ENCODE data around the gene KCNMA1. TPM values are rescaled to one million over a fixed set of nuclear protein-coding genes. Genes with fewer than 3 reads are reported as not detected.

The KCNMA1 gene
- polyA plus RNA-seq, 1 of the 3 experiments (the other 2 are of a cell fraction): 107 TPM

- ChIA-PET CTCF (interaction anchor here (0.8 to 1.9 kb wide), 6 partner anchors 10 to 265 kb away, joined by 3 to 6 read pairs (median 3); no protein-coding TSS in a partner anchor), POLR2A (interaction anchor here (0.5 kb wide), 1 partner anchor 67 kb away, joined by 4 read pairs; no protein-coding TSS in a partner anchor)
- WGBS (ENCODE audit: low lambda C conversion rate): 94% methylated on average over 4 of the region's 4 CpGs
- Histone ChIP-seq H3K4me3 (ENCODE audit: low read depth in 2 of 2, low read length in 1 of 2) (no peak overlapping the region), H3K9me3 (no peaks in the 10 kb centered on the region), H3K36me3 (replicated peaks in 1 of 2; ENCODE audit: control insufficient read depth in 1 of 2, insufficient read depth in 2 of 2, low read length in 1 of 2) (no peaks in the 10 kb centered on the region), H3K9ac (no peak overlapping the region), H3K79me2 (ENCODE audit: insufficient read depth) (peaks cover 15% of the 10 kb centered on the region; the same call in 1 of the 2 replicates), H3K4me2 (no peak overlapping the region), H2AFZ (ENCODE audit: low read depth) (no peak overlapping the region), H4K20me1 (ENCODE audit: insufficient read depth) (no peaks in the 10 kb centered on the region), H3K9me2 (no peaks in the 10 kb centered on the region), H3K27ac (ENCODE audit: low read depth in 2 of 2, low read length in 1 of 2) (peak overlapping the region; percentile 72 to 94), H3K27me3 (ENCODE audit: insufficient read depth) (no peaks in the 10 kb centered on the region), H3K4me1 (ENCODE audit: control insufficient read depth in 1 of 2, insufficient read depth in 2 of 2, low read depth in 1 of 2, low read length in 1 of 2) (peaks cover 35 to 58% of the 10 kb centered on the region in 2 experiments), H3F3A (replicated peaks; ENCODE audit: insufficient read depth) (peaks cover 30% of the 10 kb centered on the region)
- TF ChIP-seq NFIC (IDR thresholded peaks at IDR 0.05; ENCODE audit: borderline replicate concordance) (no peak), PBX3 (IDR thresholded peaks at IDR 0.05) (no peak), ELF1 (IDR thresholded peaks at IDR 0.05) (no peak), FOSL2 (IDR thresholded peaks at IDR 0.05; ENCODE audit: borderline replicate concordance, low read depth) (no peak), ZBTB33 (IDR thresholded peaks at IDR 0.05; ENCODE audit: borderline replicate concordance, low read depth) (no peak), GABPA (IDR thresholded peaks at IDR 0.05; ENCODE audit: low read depth) (no peak), RAD21 (IDR thresholded peaks at IDR 0.05; ENCODE audit: low read length) (no peak), CHD2 (IDR thresholded peaks at IDR 0.05; ENCODE audit: low read length, partially characterized antibody) (no peak), MEF2A (IDR thresholded peaks at IDR 0.05; ENCODE audit: borderline replicate concordance, low read depth) (no peak), SMC3 (IDR thresholded peaks at IDR 0.05; ENCODE audit: low read depth, low read length) (no peak), TCF12 (IDR thresholded peaks at IDR 0.05) (no peak)
- TF ChIP-seq, protein P1, sequence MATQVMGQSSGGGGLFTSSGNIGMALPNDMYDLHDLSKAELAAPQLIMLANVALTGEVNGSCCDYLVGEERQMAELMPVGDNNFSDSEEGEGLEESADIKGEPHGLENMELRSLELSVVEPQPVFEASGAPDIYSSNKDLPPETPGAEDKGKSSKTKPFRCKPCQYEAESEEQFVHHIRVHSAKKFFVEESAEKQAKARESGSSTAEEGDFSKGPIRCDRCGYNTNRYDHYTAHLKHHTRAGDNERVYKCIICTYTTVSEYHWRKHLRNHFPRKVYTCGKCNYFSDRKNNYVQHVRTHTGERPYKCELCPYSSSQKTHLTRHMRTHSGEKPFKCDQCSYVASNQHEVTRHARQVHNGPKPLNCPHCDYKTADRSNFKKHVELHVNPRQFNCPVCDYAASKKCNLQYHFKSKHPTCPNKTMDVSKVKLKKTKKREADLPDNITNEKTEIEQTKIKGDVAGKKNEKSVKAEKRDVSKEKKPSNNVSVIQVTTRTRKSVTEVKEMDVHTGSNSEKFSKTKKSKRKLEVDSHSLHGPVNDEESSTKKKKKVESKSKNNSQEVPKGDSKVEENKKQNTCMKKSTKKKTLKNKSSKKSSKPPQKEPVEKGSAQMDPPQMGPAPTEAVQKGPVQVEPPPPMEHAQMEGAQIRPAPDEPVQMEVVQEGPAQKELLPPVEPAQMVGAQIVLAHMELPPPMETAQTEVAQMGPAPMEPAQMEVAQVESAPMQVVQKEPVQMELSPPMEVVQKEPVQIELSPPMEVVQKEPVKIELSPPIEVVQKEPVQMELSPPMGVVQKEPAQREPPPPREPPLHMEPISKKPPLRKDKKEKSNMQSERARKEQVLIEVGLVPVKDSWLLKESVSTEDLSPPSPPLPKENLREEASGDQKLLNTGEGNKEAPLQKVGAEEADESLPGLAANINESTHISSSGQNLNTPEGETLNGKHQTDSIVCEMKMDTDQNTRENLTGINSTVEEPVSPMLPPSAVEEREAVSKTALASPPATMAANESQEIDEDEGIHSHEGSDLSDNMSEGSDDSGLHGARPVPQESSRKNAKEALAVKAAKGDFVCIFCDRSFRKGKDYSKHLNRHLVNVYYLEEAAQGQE (IDR thresholded peaks at IDR 0.05; ENCODE audit: low read depth, low read length): no peak
- peak; percentile 50 for DNase-seq
These were observed 122.7 kb downstream of the KCNMA1 start for GRCh38 chr10:77514870-77515269.

Data from SK-N-SH (cell line).